Endothelial cell (in vitro differentiated cells): ENCODE results near the gene GAS6. TPM values are rescaled to one million over a fixed set of nuclear protein-coding genes. Genes with fewer than 3 reads are reported as not detected.
A peak's percentile ranks its signal among the peaks of the same experiment; 100 is the strongest.

Source experiments
- DNase-seq: peaks from one replicate; pipeline ENCODE4 v3.0.0; 2021; ENCODE audit warnings: low spot score
- H3K27ac Mint-ChIP-seq: one replicate; pipeline ENCODE4 v1.8.0; 2021; ENCODE audit warnings: mixed read lengths, inconsistent platforms; ENCODE audit not compliant: unreplicated experiment
- H3K27me3 Mint-ChIP-seq: one replicate; pipeline ENCODE4 v1.8.0; 2021; ENCODE audit warnings: mild to moderate bottlenecking, moderate library complexity, mixed read lengths, inconsistent platforms; ENCODE audit not compliant: unreplicated experiment
- H3K36me3 Mint-ChIP-seq: one replicate; pipeline ENCODE4 v1.8.0; 2021; ENCODE audit warnings: mild to moderate bottlenecking, low read depth, mixed read lengths, inconsistent platforms; ENCODE audit not compliant: unreplicated experiment
- H3K4me1 Mint-ChIP-seq: one replicate; pipeline ENCODE4 v1.8.0; 2021; ENCODE audit warnings: mild to moderate bottlenecking, mixed read lengths, inconsistent platforms; ENCODE audit not compliant: unreplicated experiment
- H3K4me3 Mint-ChIP-seq: one replicate; pipeline ENCODE4 v1.8.0; 2021; ENCODE audit warnings: mild to moderate bottlenecking, mixed read lengths, inconsistent platforms; ENCODE audit not compliant: unreplicated experiment
- H3K9me3 Mint-ChIP-seq: one replicate; pipeline ENCODE4 v1.8.0; 2021; ENCODE audit warnings: mixed read lengths, inconsistent platforms; ENCODE audit not compliant: unreplicated experiment
- CTCF ChIP-seq: fragments of 200-600 bp; sonication (generic); IDR thresholded peaks from one replicate; pipeline ENCODE4 v1.5.0; 2021; ENCODE audit warnings: antibody characterized with exemption; ENCODE audit not compliant: unreplicated experiment
- total RNA-seq: library from RNA; stranded (reverse); fragmentation: NEBNext Ultra II Directional; extraction: Animal tissue kit (Norgen Biotek cat#: 25700); gene quantifications from one replicate; pipeline ENCODE4 v1.2.1, GENCODE V29; 2021; ENCODE audit not compliant: unreplicated experiment

Gene GAS6
- total RNA-seq, 1 donor from 2014 or later = 19.8 TPM

- peaks cover 35% of the 10 kb centered on the region for H3K36me3 Mint-ChIP-seq
- peaks cover 15% of the 10 kb centered on the region for H3K4me1 Mint-ChIP-seq
- no peak overlapping the region for H3K4me3 Mint-ChIP-seq
- peaks cover 5% of the 10 kb centered on the region for H3K9me3 Mint-ChIP-seq
- no peak for TF ChIP-seq CTCF
- DNase-seq = no peak
- peaks cover 30% of the 10 kb centered on the region for H3K27me3 Mint-ChIP-seq
- no peak overlapping the region for H3K27ac Mint-ChIP-seq
Measured at GRCh38 chr13:113811081-113811928, 52.6 kb downstream of the GAS6 start.

- H3K4me3 Mint-ChIP-seq = no peak overlapping the region
Measured at GRCh38 chr13:113810640-113811039, 53.2 kb downstream of the GAS6 start.

GRCh38 chr13:113809934-113810333, 53.9 kb downstream of the GAS6 start:
- Mint-ChIP-seq H3K4me3 (peak overlapping the region; percentile 85), H3K27me3 (peaks cover 22% of the 10 kb centered on the region), H3K9me3 (peaks cover 5% of the 10 kb centered on the region), H3K4me1 (peaks cover 5% of the 10 kb centered on the region), H3K36me3 (peaks cover 36% of the 10 kb centered on the region), H3K27ac (peak overlapping the region; percentile 84)
- no peak for DNase-seq
- no peak for TF ChIP-seq CTCF

More at GRCh38 chr13:113810640-113811039, 53.2 kb downstream of the GAS6 start:
- Mint-ChIP-seq H3K9me3 (peaks cover 5% of the 10 kb centered on the region), H3K27me3 (peaks cover 25% of the 10 kb centered on the region), H3K4me1 (peaks cover 9% of the 10 kb centered on the region), H3K36me3 (peaks cover 39% of the 10 kb centered on the region), H3K27ac (peak overlapping the region; percentile 84)
- DNase-seq = no peak
- TF ChIP-seq CTCF = no peak

- Mint-ChIP-seq H3K9me3 (peaks cover 5% of the 10 kb centered on the region), H3K4me3 (peak overlapping the region; percentile 78), H3K27me3 (peaks cover 20% of the 10 kb centered on the region), H3K36me3 (peaks cover 36% of the 10 kb centered on the region), H3K27ac (peak overlapping the region; percentile 30), H3K4me1 (peaks cover 3% of the 10 kb centered on the region)
- no peak for DNase-seq
- TF ChIP-seq CTCF = no peak
Measured at GRCh38 chr13:113808058-113808834, 55.6 kb downstream of the GAS6 start.

GRCh38 chr13:113806526-113806925, 57.4 kb downstream of the GAS6 start:
- H3K27me3 Mint-ChIP-seq = peaks cover 20% of the 10 kb centered on the region
- H3K4me3 Mint-ChIP-seq = no peak overlapping the region
- TF ChIP-seq CTCF = no peak
- no peak for DNase-seq
- peaks cover 5% of the 10 kb centered on the region for H3K9me3 Mint-ChIP-seq
- H3K27ac Mint-ChIP-seq = no peak overlapping the region
- H3K36me3 Mint-ChIP-seq = peaks cover 35% of the 10 kb centered on the region
- peaks cover 3% of the 10 kb centered on the region for H3K4me1 Mint-ChIP-seq
